Erythroblast (primary cell): ENCODE results near the gene AIMP1.
"Not testable (repeated sequence)": the region's sequence is repeated elsewhere in the genome, so short reads cannot be mapped to it uniquely, and the experiment has no call there.

ENCODE experiments used
- GATA1 ChIP-seq: IDR thresholded peaks from 2 replicates; pipeline ENCODE4 v1.6.1; 2011; ENCODE audit warnings: low read depth, mild to moderate bottlenecking, control low read depth, low read length, moderate library complexity
- POLR2A ChIP-seq: IDR thresholded peaks from 2 replicates; pipeline ENCODE4 v1.6.1; 2011; ENCODE audit warnings: mild to moderate bottlenecking, low read length

- not testable (repeated sequence) for TF ChIP-seq POLR2A, GATA1
Observed at GRCh38 chr4:106321168-106321567, 4.8 kb downstream of the AIMP1 start.
